ENCODE measurements around the gene MRM3.
"Not testable (repeated sequence)": the region's sequence is repeated elsewhere in the genome, so short reads cannot be mapped to it uniquely, and the experiment has no call there.

GRCh38 chr17:755319-755961, 26.7 kb upstream of the MRM3 start:
- not testable (repeated sequence) for TF ChIP-seq CTCF (conservative IDR thresholded peaks at IDR 0.05); ZFX (IDR thresholded peaks at IDR 0.05)
